ENCODE results near the gene ZNF749. TPM values are rescaled to one million over a fixed set of nuclear protein-coding genes. Genes with fewer than 3 reads are reported as not detected.
A peak's percentile ranks its signal among the peaks of the same experiment; 100 is the strongest.

Gene ZNF749
- 10 to 100 TPM; 16.5 to 18.0 TPM for total RNA-seq

GRCh38 chr19:57435062-57435978, at the start of gene ZNF749:
Gene ZNF749 (plus strand): TSS chr19:57435325. CDS start chr19:57435579, 254 bp downstream.
- Mint-ChIP-seq H3K4me1 (ENCODE audit: low read depth) (peaks cover 44% of the 10 kb centered on the region), H3K27ac (peak within 1 kb of the TSS; percentile 70), H3K36me3 (ENCODE audit: insufficient read depth in 2 of 2) (peaks cover 41 to 44% of the 10 kb centered on the region in 2 donors), H3K4me3 (peak within 1 kb of the TSS; percentile 88 to 93), H3K9me3 (peaks cover 17 to 24% of the 10 kb centered on the region in 2 donors), H3K27me3 (ENCODE audit: low read depth) (no peaks in the 10 kb centered on the region)
- DNase-seq (peak; percentile 95 to 98), ATAC-seq (replicated peaks in 1 of 2) (peak; percentile 98 to 99)

DNA sequence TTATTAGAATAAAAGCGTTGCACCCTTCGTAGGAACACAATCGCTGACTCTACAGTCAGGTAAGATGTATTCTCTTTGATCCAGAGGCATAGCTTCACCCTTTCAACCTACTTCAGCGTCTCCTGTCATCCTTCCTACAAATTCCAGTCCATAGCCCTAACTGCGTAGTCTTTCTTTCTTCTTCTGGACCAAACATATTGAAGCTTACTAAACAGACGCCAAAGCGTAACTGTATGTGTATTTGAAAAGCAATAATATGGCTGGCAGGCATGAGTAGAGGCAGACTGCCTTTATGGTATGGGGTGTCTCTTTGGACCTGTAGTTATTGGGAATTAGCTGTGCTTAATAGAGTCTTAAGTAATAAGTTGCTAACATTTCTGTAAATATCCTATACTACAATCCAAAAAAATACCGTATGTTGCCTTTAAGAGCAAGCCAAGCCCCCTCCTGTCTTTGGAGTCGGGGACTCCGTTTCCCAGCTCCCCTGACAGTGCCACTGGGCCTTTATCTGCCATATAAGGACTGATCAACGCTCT, 45.9 kb upstream of the ZNF749 start:
- ATAC-seq (replicated peaks in 1 of 2) (no peak), DNase-seq (no peak)
- Mint-ChIP-seq H3K36me3 (ENCODE audit: insufficient read depth in 2 of 2) (peaks cover 17 to 50% of the 10 kb centered on the region in 2 donors), H3K4me1 (ENCODE audit: low read depth) (peaks cover 24% of the 10 kb centered on the region), H3K9me3 (peaks cover 5 to 7% of the 10 kb centered on the region in 2 donors), H3K27ac (peak overlapping the region; percentile 86), H3K27me3 (ENCODE audit: low read depth) (no peaks in the 10 kb centered on the region), H3K4me3 (peak overlapping the region; percentile 96)

DNA sequence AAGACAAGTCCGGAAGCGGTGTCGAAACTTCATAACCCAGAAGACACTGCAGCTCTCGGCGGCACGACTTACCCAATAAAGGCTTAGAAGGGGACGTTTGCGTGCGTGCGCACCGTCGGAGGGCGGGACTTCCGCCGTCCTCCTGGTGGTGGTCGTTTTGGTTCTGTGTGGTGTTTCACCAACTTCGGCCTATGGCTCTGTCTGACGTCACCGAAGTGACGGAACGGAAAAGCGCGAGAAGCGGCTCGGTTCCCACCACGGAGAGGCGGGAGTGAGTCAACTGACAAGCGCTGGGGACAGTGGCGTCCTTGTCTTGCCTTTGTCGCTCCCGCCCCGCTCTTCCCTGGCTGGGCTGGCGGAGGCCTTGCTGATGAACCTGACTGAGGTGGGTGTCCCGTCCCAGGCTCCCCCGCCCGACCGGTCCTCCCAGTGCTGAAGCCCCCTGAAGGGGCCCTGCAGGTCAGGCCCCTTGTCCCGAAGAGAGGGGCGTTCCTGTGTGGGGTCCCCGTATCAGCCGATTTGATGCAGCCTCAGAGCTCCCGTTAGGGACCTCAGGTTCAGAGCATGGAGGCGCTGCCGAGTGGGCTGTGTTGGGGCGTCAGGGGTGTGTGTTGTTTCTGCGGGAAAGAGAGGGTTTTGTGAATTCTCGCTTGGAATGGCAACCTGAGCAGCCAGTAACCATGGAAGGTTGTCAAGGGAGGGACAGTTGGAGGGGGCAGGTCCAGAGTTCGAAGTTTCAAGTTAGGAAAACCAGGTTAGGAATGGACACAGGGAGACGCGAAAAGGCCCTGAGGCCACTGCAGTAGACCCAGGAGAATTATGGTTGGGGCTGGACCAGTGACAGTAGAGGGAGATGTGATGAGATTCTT, 45.2 kb upstream of the ZNF749 start, which contains the start of gene ZNF548:
TSS of gene ZNF548 (plus strand) at position 125 of the 869 bp plus-strand sequence. CDS start at position 371, 246 bp downstream.
- peaks cover 11 to 12% of the 10 kb centered on the region in 2 donors for H3K9me3 Mint-ChIP-seq
- peak within 1 kb of the TSS; percentile 96 for H3K4me3 Mint-ChIP-seq
- ATAC-seq (replicated peaks in 1 of 2), result peak; percentile 96 to 97
- H3K4me1 Mint-ChIP-seq (ENCODE audit: low read depth), result peaks cover 29% of the 10 kb centered on the region
- no peaks in the 10 kb centered on the region for H3K27me3 Mint-ChIP-seq (ENCODE audit: low read depth)
- peak within 1 kb of the TSS; percentile 86 for H3K27ac Mint-ChIP-seq
- peaks cover 24 to 55% of the 10 kb centered on the region in 2 donors for H3K36me3 Mint-ChIP-seq (ENCODE audit: insufficient read depth in 2 of 2)
- peak; percentile 97 for DNase-seq

DNA sequence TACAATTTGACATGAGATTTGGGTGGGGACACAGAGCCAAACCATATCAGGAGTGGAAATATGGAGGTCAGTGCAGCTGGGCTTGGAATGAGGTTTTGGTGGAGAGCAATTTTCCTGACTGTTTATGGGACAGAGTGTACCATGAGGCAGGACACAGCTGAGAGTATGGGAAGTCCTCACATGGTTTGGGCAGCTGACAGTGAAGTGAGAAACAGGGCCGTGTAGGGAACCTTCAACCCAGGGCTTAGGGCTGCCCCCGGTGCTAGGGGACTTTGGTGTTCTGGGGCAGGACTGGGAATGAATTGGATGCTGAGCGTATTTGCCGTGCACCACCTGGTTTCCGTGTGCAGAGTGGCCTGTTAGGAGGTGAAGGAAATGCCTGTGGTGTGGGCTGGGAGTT, 39.4 kb upstream of the ZNF749 start:
- Mint-ChIP-seq H3K36me3 (ENCODE audit: insufficient read depth in 2 of 2) (peaks cover 59 to 83% of the 10 kb centered on the region in 2 donors), H3K4me1 (ENCODE audit: low read depth) (peaks cover 17% of the 10 kb centered on the region), H3K4me3 (no peak overlapping the region), H3K27ac (no peak overlapping the region), H3K9me3 (peaks cover 30 to 32% of the 10 kb centered on the region in 2 donors), H3K27me3 (ENCODE audit: low read depth) (no peaks in the 10 kb centered on the region)
- DNase-seq, result no peak
- ATAC-seq (replicated peaks in 1 of 2), result no peak

- DNase-seq (no peak), ATAC-seq (replicated peaks in 1 of 2) (no peak)
- H3K4me3 Mint-ChIP-seq, result no peak overlapping the region
- no peak overlapping the region for H3K27ac Mint-ChIP-seq
- peaks cover 31 to 35% of the 10 kb centered on the region in 2 donors for H3K9me3 Mint-ChIP-seq
- H3K36me3 Mint-ChIP-seq (ENCODE audit: insufficient read depth in 2 of 2), result peaks cover 54 to 71% of the 10 kb centered on the region in 2 donors
- H3K4me1 Mint-ChIP-seq (ENCODE audit: low read depth), result peaks cover 9% of the 10 kb centered on the region
- no peaks in the 10 kb centered on the region for H3K27me3 Mint-ChIP-seq (ENCODE audit: low read depth)
Measured at GRCh38 chr19:57398868-57399267, 36.3 kb upstream of the ZNF749 start.

GRCh38 chr19:57403737-57404563, 31.2 kb upstream of the ZNF749 start:
- Mint-ChIP-seq H3K9me3 (peaks cover 0 to 9% of the 10 kb centered on the region in 2 donors), H3K36me3 (ENCODE audit: insufficient read depth in 2 of 2) (peaks cover 9 to 22% of the 10 kb centered on the region in 2 donors), H3K27ac (no peak overlapping the region), H3K4me3 (no peak overlapping the region), H3K4me1 (ENCODE audit: low read depth) (no peaks in the 10 kb centered on the region), H3K27me3 (ENCODE audit: low read depth) (no peaks in the 10 kb centered on the region)
- DNase-seq (no peak), ATAC-seq (replicated peaks in 1 of 2) (no peak)

DNA sequence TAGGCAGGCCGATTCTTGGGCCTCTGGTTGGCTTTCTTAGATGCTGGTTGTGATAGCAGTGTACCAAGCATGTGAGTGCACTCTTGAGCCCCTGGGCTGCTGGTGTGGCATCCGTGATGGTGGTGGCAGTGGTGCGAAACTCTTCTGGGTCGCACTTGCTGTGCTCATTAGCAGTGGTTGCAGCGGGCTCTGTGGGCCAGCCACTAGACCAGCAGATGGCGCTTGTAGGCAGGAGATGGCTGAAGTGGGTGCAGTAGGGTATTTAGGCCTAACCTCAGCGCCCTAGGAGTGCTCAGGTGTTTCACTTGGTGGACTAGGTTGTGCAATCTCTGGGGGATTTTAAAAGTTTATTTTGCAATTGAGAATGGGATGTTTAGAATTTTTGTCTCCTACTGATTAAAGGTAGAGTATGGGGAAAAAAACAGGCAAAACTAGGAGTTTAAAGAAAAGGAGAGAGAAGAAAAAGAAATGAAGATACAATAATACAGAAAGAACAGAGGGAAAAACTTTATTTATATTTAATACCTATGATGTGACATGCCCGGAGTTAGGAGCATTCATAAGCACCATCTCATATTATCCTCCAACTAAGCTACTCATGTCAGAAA, 28.5 kb upstream of the ZNF749 start:
- Mint-ChIP-seq H3K27me3 (ENCODE audit: low read depth) (no peaks in the 10 kb centered on the region), H3K27ac (peak overlapping the region; percentile 76), H3K36me3 (ENCODE audit: insufficient read depth in 2 of 2) (peaks cover 2 to 6% of the 10 kb centered on the region in 2 donors), H3K4me3 (no peak overlapping the region), H3K9me3 (peaks cover 0 to 8% of the 10 kb centered on the region in 2 donors), H3K4me1 (ENCODE audit: low read depth) (peaks cover 11% of the 10 kb centered on the region)
- ATAC-seq (replicated peaks in 1 of 2), result peak; percentile 53 to 54
- DNase-seq, result peak; percentile 76 to 81

DNA sequence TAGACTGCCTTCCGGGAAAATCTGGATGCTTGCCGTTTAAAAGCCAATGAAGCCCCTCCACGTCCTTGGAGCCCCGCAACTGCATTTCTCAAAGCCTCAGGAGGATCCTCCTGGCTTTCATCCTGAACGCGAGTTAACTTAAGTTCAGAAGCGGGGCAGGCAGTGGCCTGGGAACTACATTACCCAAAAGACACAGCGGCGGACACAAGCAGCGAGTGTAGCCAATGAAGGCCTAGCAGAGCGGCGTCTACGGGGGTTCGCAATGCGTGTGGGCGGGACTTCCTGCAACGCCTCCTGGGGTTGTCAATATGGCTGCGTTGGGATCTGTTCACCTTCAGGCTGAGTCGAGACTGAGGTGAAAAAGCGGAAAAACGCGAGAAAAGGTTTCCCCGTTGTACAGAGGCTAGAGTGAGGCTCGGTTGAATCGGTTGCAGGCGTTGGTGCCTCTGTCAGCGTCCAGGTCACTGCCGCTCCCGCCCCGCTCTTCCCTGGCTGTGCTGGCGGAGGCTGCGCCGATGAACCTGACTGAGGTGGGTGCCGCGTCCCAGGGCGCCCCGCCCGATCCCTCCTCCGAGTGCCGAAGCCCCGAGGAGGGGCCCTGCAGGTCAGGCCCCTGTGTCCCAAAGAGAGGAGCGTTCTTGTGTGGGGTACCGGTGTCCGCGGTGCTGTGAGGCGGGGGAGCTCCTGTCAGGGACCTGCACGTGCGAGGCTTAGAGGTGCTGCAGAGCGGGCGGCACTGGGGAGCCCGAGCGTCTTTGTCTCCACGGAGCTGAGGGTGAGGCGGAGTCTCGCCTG, 24.1 kb upstream of the ZNF749 start, which contains the start of gene ZNF17:
TSS of gene ZNF17 (plus strand) at position 285 of the 795 bp plus-strand sequence. CDS start 2,455 bp downstream, outside the sequence.
- peaks cover 9 to 12% of the 10 kb centered on the region in 2 donors for H3K9me3 Mint-ChIP-seq

DNA sequence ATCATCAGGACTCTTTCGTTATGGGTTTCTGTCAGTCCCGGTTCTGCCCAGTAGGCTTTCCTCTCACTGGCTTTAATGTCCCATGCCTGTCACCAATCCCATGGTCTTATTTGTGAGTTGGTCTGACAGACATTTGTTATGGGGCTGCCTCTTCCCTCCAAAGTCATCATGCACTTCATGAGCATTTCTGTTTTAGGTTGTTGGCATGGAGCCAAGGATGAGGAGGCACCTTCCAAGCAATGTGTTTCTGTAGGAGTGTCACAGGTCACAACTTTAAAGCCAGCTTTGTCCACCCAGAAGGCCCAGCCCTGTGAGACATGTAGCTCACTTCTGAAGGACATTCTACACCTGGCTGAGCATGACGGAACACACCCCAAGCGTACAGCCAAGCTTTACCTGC, 15.7 kb upstream of the ZNF749 start:
- no peaks in the 10 kb centered on the region for H3K27me3 Mint-ChIP-seq (ENCODE audit: low read depth)
- no peak overlapping the region for H3K27ac Mint-ChIP-seq
- DNase-seq, result no peak
- peaks cover 58 to 71% of the 10 kb centered on the region in 2 donors for H3K36me3 Mint-ChIP-seq (ENCODE audit: insufficient read depth in 2 of 2)
- no peak for ATAC-seq (replicated peaks in 1 of 2)
- H3K9me3 Mint-ChIP-seq, result peaks cover 28 to 47% of the 10 kb centered on the region in 2 donors
- H3K4me3 Mint-ChIP-seq, result no peak overlapping the region
- H3K4me1 Mint-ChIP-seq (ENCODE audit: low read depth), result peaks cover 5% of the 10 kb centered on the region

More for the DNA sequence above, 24.1 kb upstream of the ZNF749 start, which contains the start of gene ZNF17:
- H3K27ac Mint-ChIP-seq, result peak within 1 kb of the TSS; percentile 49
- DNase-seq, result peak; percentile 89 to 96
- ATAC-seq (replicated peaks in 1 of 2), result peak; percentile 100
- H3K4me3 Mint-ChIP-seq, result peak within 1 kb of the TSS; percentile 91 to 98
- H3K36me3 Mint-ChIP-seq (ENCODE audit: insufficient read depth in 2 of 2), result peaks cover 17 to 20% of the 10 kb centered on the region in 2 donors
- peaks cover 25% of the 10 kb centered on the region for H3K4me1 Mint-ChIP-seq (ENCODE audit: low read depth)
- no peaks in the 10 kb centered on the region for H3K27me3 Mint-ChIP-seq (ENCODE audit: low read depth)

DNA sequence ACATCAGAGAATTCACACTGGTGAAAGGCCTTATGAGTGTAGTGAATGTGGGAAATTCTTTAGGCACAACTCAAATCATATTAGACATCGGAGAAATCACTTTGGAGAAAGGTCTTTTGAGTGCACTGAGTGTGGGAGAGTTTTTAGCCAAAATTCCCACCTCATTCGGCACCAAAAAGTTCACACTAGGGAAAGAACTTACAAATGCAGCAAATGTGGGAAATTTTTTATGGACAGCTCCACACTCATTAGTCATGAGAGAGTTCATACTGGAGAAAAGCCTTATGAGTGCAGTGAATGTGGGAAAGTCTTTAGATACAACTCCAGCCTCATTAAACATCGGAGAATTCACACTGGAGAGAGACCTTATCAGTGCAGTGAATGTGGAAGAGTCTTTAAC, 14.1 kb upstream of the ZNF749 start:
- H3K4me3 Mint-ChIP-seq, result no peak overlapping the region
- H3K27ac Mint-ChIP-seq, result no peak overlapping the region
- H3K27me3 Mint-ChIP-seq (ENCODE audit: low read depth), result no peaks in the 10 kb centered on the region
- peaks cover 20 to 41% of the 10 kb centered on the region in 2 donors for H3K9me3 Mint-ChIP-seq
- ATAC-seq (replicated peaks in 1 of 2) (no peak), DNase-seq (no peak)
- H3K36me3 Mint-ChIP-seq (ENCODE audit: insufficient read depth in 2 of 2), result peaks cover 48 to 62% of the 10 kb centered on the region in 2 donors
- H3K4me1 Mint-ChIP-seq (ENCODE audit: low read depth), result peaks cover under 1% of the 10 kb centered on the region
